HG02852 (cell line): ENCODE data around the gene SBNO1.
A peak's percentile ranks its signal among the peaks of the same experiment; 100 is the strongest.
"Not testable (repeated sequence)": the region's sequence is repeated elsewhere in the genome, so short reads cannot be mapped to it uniquely, and the experiment has no call there.

Experiments used
- ATAC-seq: cut with Tn5 transposase; IDR thresholded peaks from one replicate; pipeline ENCODE4 v1.9.1; 2021; ENCODE audit warnings: mild to moderate bottlenecking, moderate library complexity; ENCODE audit not compliant: unreplicated experiment

SBNO1 gene

GRCh38 chr12:123388951-123389559 is 24.4 kb upstream of the SBNO1 start:
- ATAC-seq: peak; percentile 13

GRCh38 chr12:123388177-123388950 is 23.7 kb upstream of the SBNO1 start:
- peak; percentile 38 for ATAC-seq

- no peak for ATAC-seq
Observed at GRCh38 chr12:123387508-123388176, 23.0 kb upstream of the SBNO1 start.

GRCh38 chr12:123385536-123385935 is 20.9 kb upstream of the SBNO1 start:
- ATAC-seq: not testable (repeated sequence)

- no peak for ATAC-seq
Observed at GRCh38 chr12:123384994-123385376, 20.3 kb upstream of the SBNO1 start.

GRCh38 chr12:123384318-123384993 is 19.8 kb upstream of the SBNO1 start:
- no peak for ATAC-seq

DNA sequence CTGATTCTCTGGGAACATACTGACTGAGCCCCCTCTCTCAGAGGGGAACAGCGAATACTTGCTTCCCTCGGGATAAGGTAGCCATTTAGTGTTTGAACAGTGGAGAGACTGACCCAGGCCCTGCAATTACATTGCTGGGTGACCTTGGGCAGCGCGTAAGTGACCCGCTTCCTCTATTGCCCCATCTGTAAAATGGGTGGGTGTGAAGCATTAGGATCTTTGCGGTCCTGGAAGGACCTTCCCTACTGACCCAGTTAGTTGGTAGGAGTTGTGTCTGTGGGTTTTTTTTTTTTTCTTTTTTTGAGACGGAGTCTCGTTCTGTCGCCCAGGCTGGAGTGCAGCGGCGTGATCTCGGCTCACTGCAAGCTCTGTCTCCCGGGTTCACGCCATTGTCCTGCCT is 18.0 kb upstream of the SBNO1 start:
- ATAC-seq: no peak

DNA sequence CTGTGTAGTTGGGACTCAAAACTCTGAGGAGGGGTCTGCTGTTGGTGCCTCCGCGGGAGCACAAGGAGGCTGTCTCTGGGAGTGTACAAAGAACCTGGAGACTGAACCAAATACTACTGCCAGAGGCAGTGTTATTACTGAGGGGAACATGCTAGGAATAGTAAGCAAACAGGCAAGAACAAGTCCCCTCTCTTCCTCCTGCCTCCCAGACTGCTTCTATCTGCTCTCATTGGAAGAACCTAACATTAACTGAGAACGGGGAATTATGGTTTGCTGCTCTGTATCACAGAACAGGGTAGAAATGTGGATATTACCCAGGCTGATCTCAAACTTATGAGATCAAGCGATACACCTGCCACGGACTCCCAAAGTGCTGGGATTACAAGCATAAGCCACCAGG is 14.7 kb upstream of the SBNO1 start:
- no peak for ATAC-seq

DNA sequence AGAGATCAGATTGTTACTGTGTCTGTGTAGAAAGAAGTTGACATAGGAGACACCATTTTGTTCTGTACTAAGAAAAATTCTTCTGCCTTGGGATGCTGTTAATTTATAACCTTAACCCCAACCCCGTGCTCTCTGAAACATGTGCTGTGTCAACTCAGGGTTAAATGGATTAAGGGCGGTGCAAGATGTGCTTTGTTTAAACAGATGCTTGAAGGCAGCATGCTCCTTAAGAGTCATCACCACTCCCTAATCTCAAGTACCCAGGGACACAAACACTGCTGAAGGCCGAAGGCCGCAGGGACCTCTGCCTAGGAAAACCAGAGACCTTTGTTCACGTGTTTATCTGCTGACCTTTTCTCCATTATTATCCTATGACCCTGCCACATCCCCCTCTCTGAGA is 7.8 kb upstream of the SBNO1 start:
- ATAC-seq: not testable (repeated sequence)

- not testable (repeated sequence) for ATAC-seq
Observed at GRCh38 chr12:123371667-123372368, 7.2 kb upstream of the SBNO1 start.

DNA sequence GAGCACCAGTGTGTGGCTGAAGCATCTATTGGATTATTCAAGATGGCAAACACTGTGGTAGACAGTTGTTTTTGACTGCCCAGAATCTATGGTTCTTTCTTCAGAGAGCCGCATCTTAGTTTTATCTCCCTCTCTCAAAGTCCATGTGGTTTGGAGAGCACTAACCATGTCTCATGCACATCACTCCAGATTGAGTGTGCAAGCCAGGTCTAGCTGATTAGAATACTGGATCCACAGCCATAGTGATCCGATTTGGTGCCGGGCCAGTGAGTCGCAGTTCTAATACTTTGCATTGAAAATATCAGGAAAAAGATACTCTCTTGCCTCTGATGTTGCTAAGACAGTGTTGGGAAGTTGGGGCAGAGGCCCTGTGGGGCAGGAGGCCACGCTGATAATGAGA is 4.6 kb upstream of the SBNO1 start:
- no peak for ATAC-seq

- ATAC-seq: not testable (repeated sequence)
Observed at GRCh38 chr12:123368431-123368830, 3.8 kb upstream of the SBNO1 start.

DNA sequence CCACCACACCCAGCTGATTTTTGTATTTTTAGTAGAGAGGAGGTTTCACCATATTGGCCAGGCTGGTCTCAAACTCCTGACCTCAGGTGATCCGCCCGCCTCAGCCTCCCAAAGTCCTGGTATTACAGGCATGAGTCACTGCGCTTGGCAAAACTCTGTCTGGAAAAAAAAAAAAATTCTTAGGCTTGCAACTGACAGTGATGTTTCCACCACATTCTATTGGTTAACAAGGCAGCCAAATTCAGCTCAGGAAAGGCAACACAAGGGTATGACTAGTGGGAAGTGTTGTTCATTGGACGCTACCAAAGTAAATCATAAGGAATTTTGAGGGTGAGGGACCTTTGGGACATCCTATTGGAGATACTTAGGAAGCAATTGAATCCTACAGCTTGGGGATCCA is 2.9 kb upstream of the SBNO1 start:
- no peak for ATAC-seq

GRCh38 chr12:123365025-123365917 is 624 bp upstream of the SBNO1 start:
- peak; percentile 59 for ATAC-seq

DNA sequence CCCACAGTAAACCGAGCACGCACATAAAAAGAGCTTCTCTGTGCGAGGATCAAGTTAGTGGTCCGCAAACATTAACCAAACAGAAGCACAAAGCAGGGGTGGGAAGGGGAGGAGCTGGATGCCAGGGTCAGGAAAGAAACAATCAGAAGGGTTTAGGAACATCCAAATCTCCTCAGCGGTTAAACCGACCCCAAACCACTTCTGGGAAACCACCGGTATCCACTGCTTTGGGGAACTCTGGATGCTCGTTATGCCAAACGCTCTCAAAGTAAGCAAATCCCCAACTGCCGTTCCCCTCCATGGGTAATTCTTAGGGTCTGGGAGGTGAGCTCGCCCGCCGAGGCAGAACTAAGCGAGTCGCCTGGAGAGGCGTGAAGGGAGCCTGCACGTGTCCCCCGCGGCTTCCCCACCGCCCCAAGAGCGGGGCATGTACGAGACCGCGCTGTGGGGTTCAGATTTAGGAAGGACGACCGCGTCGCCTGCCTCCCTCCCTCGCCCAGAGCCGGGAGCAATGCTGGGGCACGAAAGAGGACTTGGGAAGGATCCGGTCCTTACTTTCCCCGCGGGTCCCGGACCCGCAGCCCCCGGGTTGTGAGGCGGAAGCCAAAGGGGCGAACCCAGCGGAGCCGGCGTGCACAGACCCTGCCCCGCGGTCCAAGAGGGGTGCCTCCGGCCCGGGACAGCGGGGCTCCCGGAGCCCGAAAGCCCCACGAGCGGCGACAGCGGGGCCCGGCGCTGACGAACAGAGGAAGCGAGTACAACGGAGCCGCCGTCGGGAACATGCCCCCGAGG is 711 bp downstream of the SBNO1 start:
- peak; percentile 11 for ATAC-seq

DNA sequence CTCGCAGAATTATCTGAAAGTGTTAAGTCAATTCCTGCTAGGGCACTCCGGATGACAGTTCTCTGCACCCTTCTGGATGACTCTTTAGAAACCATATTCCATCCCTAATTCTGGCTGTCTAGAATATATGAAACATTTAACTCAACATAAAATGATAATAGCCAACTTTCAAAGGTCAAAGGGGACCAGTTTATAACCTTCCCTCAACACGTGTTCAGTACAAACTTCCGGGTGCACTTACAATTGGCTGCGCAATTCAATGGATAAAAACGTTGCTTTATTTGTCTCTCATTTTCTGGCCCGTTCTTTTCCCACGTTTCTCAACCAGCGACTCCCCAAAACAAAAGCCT is 1.3 kb downstream of the SBNO1 start:
- ATAC-seq: no peak

GRCh38 chr12:123358035-123358434 is 6.6 kb downstream of the SBNO1 start:
- ATAC-seq: no peak

- ATAC-seq: no peak
Observed at GRCh38 chr12:123356159-123356670, 8.4 kb downstream of the SBNO1 start.

GRCh38 chr12:123354600-123354999 is 10.0 kb downstream of the SBNO1 start:
- no peak for ATAC-seq
